Suppressor macrophage treated with lipopolysaccharide for 1 hour (primary cell): Measurements from ENCODE around the gene MBD5.
A peak's percentile ranks its signal among the peaks of the same experiment; 100 is the strongest.
"Not testable (repeated sequence)": the region's sequence is repeated elsewhere in the genome, so short reads cannot be mapped to it uniquely, and the experiment has no call there.

Experiments
- DNase-seq, 3 donors: peaks; one replicate each; pipeline ENCODE4 v3.0.0-alpha.2; 2020 to 2022

Gene MBD5

DNA sequence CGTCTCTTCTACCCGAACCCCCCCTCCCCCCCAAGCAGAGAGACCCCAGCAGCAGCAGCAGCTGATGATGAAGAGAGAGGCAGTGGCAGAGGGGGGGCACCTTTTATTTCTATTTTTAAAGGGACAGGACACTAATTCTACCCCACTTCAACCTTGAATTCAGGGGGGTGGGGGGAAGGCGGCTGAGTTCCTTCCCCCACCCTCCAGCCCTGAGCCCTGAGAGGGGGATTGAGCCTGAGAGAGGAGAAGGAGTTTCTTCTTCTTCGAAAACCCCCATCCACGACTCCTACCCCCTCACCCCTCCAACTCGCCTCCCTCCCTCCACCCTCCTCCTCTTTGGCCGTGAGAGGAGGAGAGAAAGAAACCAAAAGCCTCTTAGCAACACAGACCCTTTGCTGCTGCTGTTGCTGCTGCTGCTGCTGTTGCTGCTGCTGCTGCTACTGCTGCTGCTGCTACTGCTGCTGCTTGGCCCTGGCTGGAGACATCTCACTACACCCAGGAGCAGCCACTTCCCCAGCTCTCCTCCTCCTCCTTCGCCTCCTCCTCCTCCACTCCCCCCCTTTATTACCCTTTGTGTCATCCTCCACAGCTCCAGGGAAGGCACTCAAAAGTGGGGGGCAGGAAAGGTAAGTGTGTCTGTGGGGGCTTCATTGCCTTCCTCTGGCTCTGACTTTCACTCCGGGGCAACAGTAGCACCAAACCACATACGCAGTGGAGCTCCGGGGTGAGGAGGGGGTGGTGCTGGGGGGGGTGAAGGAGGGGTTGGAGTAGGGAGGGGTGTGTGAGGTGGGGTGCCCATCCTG lies at the start of gene MBD5:
MBD5 (plus strand) TSS at position 33 of the 803 bp plus-strand sequence.
- peak; percentile 42 to 60 (median 50) for DNase-seq

DNA sequence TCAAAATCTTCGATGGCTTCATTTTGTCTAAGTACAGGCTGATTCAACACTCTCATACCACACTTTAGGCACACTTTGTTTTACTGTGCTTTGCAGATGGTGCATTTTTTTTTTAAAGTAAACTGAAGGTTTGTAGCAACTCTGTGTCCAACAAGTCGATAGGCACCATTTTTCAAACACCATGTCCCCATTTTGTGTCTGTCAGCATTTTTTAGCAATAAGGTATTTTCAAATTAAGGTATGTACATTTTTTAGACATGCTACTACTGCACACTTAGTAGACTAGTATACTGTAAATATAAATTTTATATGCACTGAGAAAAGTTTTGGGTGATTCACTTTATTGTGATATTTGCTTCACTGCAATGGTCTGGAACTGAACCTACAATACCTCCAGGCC lies 44.8 kb upstream of the MBD5 start:
- no peak for DNase-seq

GRCh38 chr2:147977679-147978078 lies 43.2 kb upstream of the MBD5 start:
- no peak for DNase-seq

- peak in 2 of 3 donors; percentile 4 to 18 for DNase-seq
These were observed 39.9 kb upstream of the MBD5 start for GRCh38 chr2:147980940-147981528.

DNA sequence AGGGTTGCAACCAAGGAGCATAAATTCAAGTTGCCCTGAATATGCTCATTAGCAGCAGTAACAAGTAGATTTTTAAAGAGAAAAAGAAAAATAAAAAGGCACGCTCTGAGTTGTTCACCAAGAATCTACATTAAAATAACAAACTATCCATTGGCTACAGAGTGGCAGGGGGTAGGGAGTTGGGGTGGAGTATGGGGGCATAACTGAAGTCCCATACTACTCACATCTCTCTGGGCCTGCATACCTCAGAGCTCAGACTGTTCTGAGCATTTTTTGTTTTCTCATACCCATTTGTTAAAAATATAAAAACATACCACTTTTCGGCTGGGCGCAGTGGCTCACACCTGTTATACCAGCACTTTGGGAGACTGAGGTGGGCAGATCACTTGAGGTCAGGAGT lies 31.8 kb upstream of the MBD5 start:
- no peak for DNase-seq

DNA sequence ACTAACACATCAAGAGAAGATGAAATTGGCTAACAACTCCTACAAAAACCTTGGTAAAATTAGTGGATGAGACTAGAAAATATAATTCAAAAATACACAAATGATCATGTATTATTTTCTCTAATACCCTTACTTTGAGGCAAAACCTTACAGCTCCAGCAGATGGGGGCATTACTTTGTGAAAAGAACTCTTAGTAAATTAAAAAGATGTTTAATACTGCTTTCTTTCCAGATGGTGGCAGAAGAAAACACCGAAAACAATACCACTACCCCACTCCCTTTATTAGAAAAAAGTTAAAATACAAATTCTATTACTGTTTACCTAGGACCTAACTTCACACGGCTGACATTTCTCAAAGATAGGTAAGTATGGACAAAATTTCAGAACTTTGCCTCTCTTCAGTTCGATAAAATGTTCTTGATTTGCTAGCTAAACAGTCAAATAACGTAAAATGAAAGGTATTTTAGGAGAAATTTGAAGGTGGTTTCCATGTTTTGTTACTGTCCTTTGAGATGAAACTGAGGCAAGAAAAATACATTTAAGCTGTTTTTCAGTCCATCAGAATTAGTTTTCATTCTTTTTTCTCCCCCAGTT lies 31.0 kb upstream of the MBD5 start:
- DNase-seq, result peak; percentile 56 to 61 (median 60)

DNA sequence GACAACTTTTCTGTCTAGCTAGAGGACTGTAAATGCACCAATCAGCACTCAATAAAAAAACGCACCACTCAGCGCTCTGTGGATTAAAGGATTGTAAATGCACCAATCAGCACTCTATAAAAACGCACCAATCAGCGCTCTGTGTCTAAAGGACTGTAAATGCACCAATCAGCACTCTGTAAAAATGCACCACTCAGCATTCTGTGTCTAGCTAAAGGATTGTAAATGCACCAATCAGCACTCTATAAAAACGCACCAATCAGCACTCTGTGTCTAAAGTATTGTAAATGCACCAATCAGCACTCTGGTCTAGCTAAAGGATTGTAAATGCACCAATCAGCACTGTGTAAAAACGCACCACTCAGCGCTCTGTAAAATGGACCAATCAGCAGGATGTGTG lies 25.9 kb upstream of the MBD5 start:
- DNase-seq, result not testable (repeated sequence)

GRCh38 chr2:147996828-147997227 lies 24.1 kb upstream of the MBD5 start:
- no peak for DNase-seq

- no peak for DNase-seq
These were observed 22.7 kb upstream of the MBD5 start for GRCh38 chr2:147998203-147998602.

DNA sequence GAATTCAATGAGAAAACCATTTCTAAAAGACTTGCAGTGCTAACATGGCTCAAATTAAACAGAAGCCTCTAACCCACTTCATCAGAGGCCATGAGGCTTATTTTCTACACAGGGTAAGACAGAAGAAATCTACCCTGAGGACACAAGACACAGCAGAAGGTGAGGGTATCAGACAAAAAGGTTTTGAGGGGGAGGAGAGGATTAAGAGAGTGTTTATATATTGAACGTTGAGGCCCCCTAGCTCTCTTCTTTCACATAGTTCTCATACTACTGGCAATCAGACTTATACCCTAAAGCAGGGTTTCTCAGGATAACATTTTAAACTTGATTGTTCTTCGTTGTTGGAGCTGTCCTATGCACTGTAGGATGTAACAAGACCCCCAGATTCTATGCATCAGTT lies 21.8 kb upstream of the MBD5 start:
- no peak for DNase-seq

DNA sequence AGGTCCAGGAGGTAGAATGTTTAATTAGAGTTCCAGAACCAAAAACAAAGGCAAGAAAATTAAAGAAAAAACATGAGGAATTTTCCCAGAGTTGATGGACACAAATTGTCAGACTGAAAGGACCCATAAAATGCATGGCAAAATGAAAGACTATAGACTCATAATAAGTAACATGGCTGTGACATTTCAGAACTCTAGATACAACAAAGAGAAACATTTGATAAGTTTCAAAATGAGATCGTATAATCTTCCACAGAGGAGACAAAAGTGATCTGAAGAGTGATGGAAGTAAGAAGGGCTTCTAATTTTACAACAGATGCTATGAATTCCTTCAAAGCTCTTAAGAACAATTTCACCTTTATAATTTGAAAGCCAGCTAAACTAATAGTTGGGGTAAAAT lies 20.8 kb upstream of the MBD5 start:
- DNase-seq, result no peak

GRCh38 chr2:148002420-148002819 lies 18.5 kb upstream of the MBD5 start:
- not testable (repeated sequence) for DNase-seq

- DNase-seq, result no peak
These were observed 14.5 kb upstream of the MBD5 start for GRCh38 chr2:148006249-148007007.

DNA sequence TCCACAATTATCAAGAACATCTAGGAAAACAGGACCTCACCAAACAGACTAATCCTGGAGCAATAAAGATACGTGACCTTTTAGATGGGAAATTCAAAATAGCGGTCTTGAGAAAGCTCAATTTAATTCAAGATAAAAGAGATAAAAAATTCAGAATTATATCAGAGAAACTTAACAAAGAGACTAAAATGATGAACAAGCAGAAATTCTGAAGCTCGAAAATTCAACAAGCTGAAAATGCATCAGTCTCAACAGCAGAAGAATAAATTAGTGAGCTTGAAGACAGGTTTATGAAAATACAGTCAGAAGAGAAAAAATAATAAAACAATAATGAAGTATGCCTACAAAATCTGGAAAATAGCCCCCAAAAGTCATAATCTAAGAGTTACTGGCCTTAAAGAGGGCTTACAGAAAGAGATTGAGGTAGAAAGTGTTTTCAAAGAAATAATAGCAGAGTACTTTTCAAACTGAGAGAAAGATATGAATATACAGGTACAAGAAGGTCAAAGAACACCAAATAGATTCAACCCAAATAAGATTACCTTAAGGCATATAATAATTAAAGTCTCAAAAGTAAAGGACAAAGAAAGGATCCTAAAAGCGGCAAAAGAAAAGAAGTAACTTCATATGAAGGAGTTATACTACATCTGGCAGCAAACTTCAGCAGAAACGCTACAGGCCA lies 13.5 kb upstream of the MBD5 start:
- DNase-seq, result no peak

DNA sequence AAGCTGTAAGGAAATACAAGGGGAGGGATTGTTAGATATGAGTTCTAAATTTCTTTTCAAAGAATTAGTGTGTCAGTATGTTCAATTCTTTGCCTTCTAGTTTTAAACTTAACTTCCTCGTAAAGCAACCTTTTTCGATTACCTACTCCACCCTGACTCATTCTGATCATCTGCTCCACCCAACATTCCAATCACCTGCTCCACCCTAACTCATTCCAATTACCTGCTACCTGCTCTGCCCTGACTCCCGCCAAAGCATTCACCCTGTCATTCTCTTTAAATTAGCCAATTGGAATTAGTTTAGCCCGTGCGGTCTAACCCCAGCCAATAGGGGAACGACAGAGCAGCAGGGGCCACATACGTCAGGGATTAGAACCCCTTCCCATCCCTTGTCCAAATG lies 12.5 kb upstream of the MBD5 start:
- DNase-seq, result not testable (repeated sequence)

DNA sequence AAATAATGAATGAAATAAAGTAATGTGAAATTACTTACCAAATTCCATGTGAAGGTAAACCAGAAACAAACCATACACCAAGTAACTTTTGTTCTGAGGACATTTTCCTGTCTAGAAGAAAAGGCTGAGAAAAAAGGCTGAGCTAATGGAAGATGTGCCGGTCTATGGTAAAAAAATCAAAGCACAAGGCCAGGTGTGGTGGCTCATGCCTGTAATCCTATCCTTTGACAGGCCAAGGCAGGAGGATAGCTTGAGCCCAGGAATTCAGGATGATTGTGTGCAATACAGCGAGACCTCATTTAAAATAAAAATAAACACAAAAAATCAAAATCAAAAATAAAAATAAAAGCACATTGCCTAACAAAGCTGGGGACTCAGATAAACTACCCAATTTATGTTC lies 7.0 kb upstream of the MBD5 start:
- no peak for DNase-seq

- DNase-seq, result no peak
These were observed 6.3 kb upstream of the MBD5 start for GRCh38 chr2:148014616-148015015.

DNA sequence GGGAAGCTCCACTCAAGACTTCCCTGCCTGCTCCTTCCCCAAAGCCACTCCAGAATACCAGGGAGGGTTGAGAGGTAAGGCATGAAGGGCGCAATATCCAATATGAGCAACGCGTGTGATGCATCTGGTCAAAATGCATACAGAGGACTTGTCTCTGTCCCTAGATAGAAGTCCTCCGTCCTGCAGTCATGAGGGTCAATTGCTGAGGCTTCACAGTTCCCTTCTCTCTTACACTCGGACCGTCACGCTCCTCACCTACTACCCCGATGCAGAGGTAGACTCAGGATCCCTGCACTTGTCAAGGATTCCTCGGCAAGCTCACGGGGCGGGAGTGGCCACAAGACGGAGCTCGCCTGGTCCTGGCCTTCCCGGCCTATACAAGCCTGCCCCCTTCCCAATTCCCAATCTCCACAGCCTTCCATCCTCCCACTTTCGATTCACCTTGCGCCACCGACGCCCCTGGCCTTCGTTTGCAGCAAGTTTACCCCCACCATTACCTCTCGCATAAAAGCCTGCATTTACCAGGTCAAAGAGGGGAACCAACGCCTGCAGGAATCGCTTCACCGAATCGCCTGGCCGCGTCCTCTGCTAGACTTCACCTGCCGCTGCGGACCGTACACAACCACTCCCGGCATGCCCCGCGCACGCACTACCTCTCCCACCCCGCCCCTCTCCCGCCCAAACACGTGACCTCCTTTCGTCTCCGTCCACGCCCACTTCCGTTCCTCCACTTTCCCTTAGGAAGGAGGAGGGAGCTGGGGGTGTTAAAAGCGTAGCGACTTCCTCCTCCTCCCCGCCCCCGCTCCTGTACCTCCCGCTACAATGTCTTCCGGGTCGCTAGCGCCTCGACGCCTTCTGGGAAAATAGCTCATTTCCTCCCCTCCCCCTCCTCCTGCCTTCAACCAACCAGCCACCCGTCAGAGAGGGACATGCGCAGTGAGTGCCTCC lies 506 bp upstream of the MBD5 start, which contains the start of gene ORC4:
ORC4 (minus strand) TSS at position 627 of the 948 bp plus-strand sequence. CDS start 44,779 bp downstream, outside the sequence.
- DNase-seq, result peak; percentile 99 to 100 (median 99)

- DNase-seq, result peak in 1 of 3 donors; percentile 15
These were observed 995 bp downstream of the MBD5 start for GRCh38 chr2:148021886-148022285.

GRCh38 chr2:148022351-148022750 lies 1.5 kb downstream of the MBD5 start:
- no peak for DNase-seq

- no peak for DNase-seq
These were observed 2.0 kb downstream of the MBD5 start for GRCh38 chr2:148022882-148023281.
